ENCODE results near the gene HSPE1. TPM values are rescaled to one million over a fixed set of nuclear protein-coding genes. Genes with fewer than 3 reads are reported as not detected.
"Not testable (repeated sequence)": the region's sequence is repeated elsewhere in the genome, so short reads cannot be mapped to it uniquely, and the experiment has no call there.

HSPE1 gene
- total RNA-seq, 2 experiments from 2014 or later: 485 to 487 TPM

GRCh38 chr2:197484248-197484647 lies 15.9 kb upstream of the HSPE1 start:
- not testable (repeated sequence) for DNase-seq, H3K4me3 Mint-ChIP-seq, H3K27me3 Mint-ChIP-seq, H3K4me1 Mint-ChIP-seq
- H3K27ac Mint-ChIP-seq: peak overlapping the region; percentile 25
- peaks cover 80% of the 10 kb centered on the region for H3K36me3 Mint-ChIP-seq
- peaks cover 19% of the 10 kb centered on the region for H3K9me3 Mint-ChIP-seq

GRCh38 chr2:197486175-197486574 lies 14.0 kb upstream of the HSPE1 start:
- Mint-ChIP-seq H3K36me3 (peaks cover 83% of the 10 kb centered on the region), H3K4me1 (peaks cover 18% of the 10 kb centered on the region), H3K9me3 (peaks cover 19% of the 10 kb centered on the region), H3K4me3 (no peak overlapping the region), H3K27ac (peak overlapping the region; percentile 66), H3K27me3 (no peaks in the 10 kb centered on the region)
- DNase-seq: no peak

GRCh38 chr2:197487385-197487784 lies 12.8 kb upstream of the HSPE1 start:
- H3K4me1 Mint-ChIP-seq: peaks cover 21% of the 10 kb centered on the region
- H3K4me3 Mint-ChIP-seq: no peak overlapping the region
- H3K27me3 Mint-ChIP-seq: no peaks in the 10 kb centered on the region
- peaks cover 16% of the 10 kb centered on the region for H3K9me3 Mint-ChIP-seq
- no peak for DNase-seq
- H3K36me3 Mint-ChIP-seq: peaks cover 87% of the 10 kb centered on the region
- no peak overlapping the region for H3K27ac Mint-ChIP-seq

- H3K27ac Mint-ChIP-seq: peak overlapping the region; percentile 99
These were observed 4.6 kb upstream of the HSPE1 start for GRCh38 chr2:197495433-197496134.

GRCh38 chr2:197496695-197497094 lies 3.5 kb upstream of the HSPE1 start:
- Mint-ChIP-seq H3K4me1 (peaks cover 39% of the 10 kb centered on the region), H3K27ac (peak overlapping the region; percentile 99), H3K4me3 (peak overlapping the region; percentile 96), H3K27me3 (no peaks in the 10 kb centered on the region), H3K9me3 (no peaks in the 10 kb centered on the region), H3K36me3 (peaks cover 77% of the 10 kb centered on the region)
- no peak for DNase-seq

More at GRCh38 chr2:197495433-197496134, 4.6 kb upstream of the HSPE1 start:
- Mint-ChIP-seq H3K9me3 (no peaks in the 10 kb centered on the region), H3K27me3 (no peaks in the 10 kb centered on the region), H3K36me3 (peaks cover 75% of the 10 kb centered on the region), H3K4me3 (peak overlapping the region; percentile 96), H3K4me1 (peaks cover 44% of the 10 kb centered on the region)
- DNase-seq: no peak

GRCh38 chr2:197497326-197497725 lies 2.9 kb upstream of the HSPE1 start:
- Mint-ChIP-seq H3K4me3 (peak overlapping the region; percentile 96), H3K4me1 (peaks cover 42% of the 10 kb centered on the region), H3K9me3 (no peaks in the 10 kb centered on the region), H3K27ac (peak overlapping the region; percentile 99), H3K27me3 (no peaks in the 10 kb centered on the region), H3K36me3 (peaks cover 80% of the 10 kb centered on the region)
- DNase-seq: no peak

GRCh38 chr2:197498235-197498936 lies 1.8 kb upstream of the HSPE1 start:
- peak overlapping the region; percentile 96 for H3K4me3 Mint-ChIP-seq
- H3K9me3 Mint-ChIP-seq: no peaks in the 10 kb centered on the region
- no peaks in the 10 kb centered on the region for H3K27me3 Mint-ChIP-seq
- peaks cover 80% of the 10 kb centered on the region for H3K36me3 Mint-ChIP-seq
- H3K27ac Mint-ChIP-seq: peak overlapping the region; percentile 99
- no peak for DNase-seq
- peaks cover 45% of the 10 kb centered on the region for H3K4me1 Mint-ChIP-seq

- H3K9me3 Mint-ChIP-seq: no peaks in the 10 kb centered on the region
- H3K4me3 Mint-ChIP-seq: peak overlapping the region; percentile 96
- peak overlapping the region; percentile 99 for H3K27ac Mint-ChIP-seq
- H3K36me3 Mint-ChIP-seq: peaks cover 83% of the 10 kb centered on the region
- H3K27me3 Mint-ChIP-seq: no peaks in the 10 kb centered on the region
- DNase-seq: peak; percentile 61
- peaks cover 50% of the 10 kb centered on the region for H3K4me1 Mint-ChIP-seq
These were observed 1.1 kb upstream of the HSPE1 start for GRCh38 chr2:197498937-197499593.

GRCh38 chr2:197500503-197501131 lies 438 bp downstream of the HSPE1 start:
- peaks cover 77% of the 10 kb centered on the region for H3K36me3 Mint-ChIP-seq
- no peaks in the 10 kb centered on the region for H3K27me3 Mint-ChIP-seq

GRCh38 chr2:197502201-197502600 lies 2.0 kb downstream of the HSPE1 start:
- H3K4me3 Mint-ChIP-seq: peak overlapping the region; percentile 96
- no peak for DNase-seq
- peak overlapping the region; percentile 93 for H3K27ac Mint-ChIP-seq
- no peaks in the 10 kb centered on the region for H3K27me3 Mint-ChIP-seq
- H3K36me3 Mint-ChIP-seq: peaks cover 65% of the 10 kb centered on the region
- peaks cover 30% of the 10 kb centered on the region for H3K4me1 Mint-ChIP-seq
- H3K9me3 Mint-ChIP-seq: no peaks in the 10 kb centered on the region

More at GRCh38 chr2:197500503-197501131, 438 bp downstream of the HSPE1 start:
- Mint-ChIP-seq H3K4me1 (peaks cover 45% of the 10 kb centered on the region), H3K27ac (peak overlapping the region; percentile 93), H3K9me3 (no peaks in the 10 kb centered on the region), H3K4me3 (peak overlapping the region; percentile 96)
- no peak for DNase-seq

GRCh38 chr2:197502685-197503084 lies 2.5 kb downstream of the HSPE1 start:
- Mint-ChIP-seq H3K4me1 (peaks cover 25% of the 10 kb centered on the region), H3K27ac (peak overlapping the region; percentile 93), H3K4me3 (peak overlapping the region; percentile 96), H3K9me3 (no peaks in the 10 kb centered on the region), H3K27me3 (no peaks in the 10 kb centered on the region), H3K36me3 (peaks cover 60% of the 10 kb centered on the region)
- DNase-seq: no peak

GRCh38 chr2:197504000-197504399 lies 3.8 kb downstream of the HSPE1 start:
- Mint-ChIP-seq H3K4me1 (peaks cover 25% of the 10 kb centered on the region), H3K4me3 (peak overlapping the region; percentile 22), H3K27ac (peak overlapping the region; percentile 72), H3K36me3 (peaks cover 54% of the 10 kb centered on the region), H3K9me3 (no peaks in the 10 kb centered on the region), H3K27me3 (no peaks in the 10 kb centered on the region)
- DNase-seq: no peak

- Mint-ChIP-seq H3K9me3 (no peaks in the 10 kb centered on the region), H3K27me3 (no peaks in the 10 kb centered on the region), H3K4me1 (peaks cover 25% of the 10 kb centered on the region), H3K4me3 (no peak overlapping the region), H3K27ac (peak overlapping the region; percentile 72), H3K36me3 (peaks cover 53% of the 10 kb centered on the region)
- no peak for DNase-seq
These were observed 4.3 kb downstream of the HSPE1 start for GRCh38 chr2:197504512-197504911.

- no peaks in the 10 kb centered on the region for H3K27me3 Mint-ChIP-seq
- H3K36me3 Mint-ChIP-seq: peaks cover 42% of the 10 kb centered on the region
- no peaks in the 10 kb centered on the region for H3K9me3 Mint-ChIP-seq
- DNase-seq: no peak
- H3K4me3 Mint-ChIP-seq: no peak overlapping the region
- H3K4me1 Mint-ChIP-seq: peaks cover 28% of the 10 kb centered on the region
- H3K27ac Mint-ChIP-seq: no peak overlapping the region
These were observed 6.5 kb downstream of the HSPE1 start for GRCh38 chr2:197506658-197507057.

GRCh38 chr2:197513915-197514314 lies 13.7 kb downstream of the HSPE1 start:
- no peak overlapping the region for H3K4me3 Mint-ChIP-seq
- H3K27me3 Mint-ChIP-seq: no peaks in the 10 kb centered on the region
- H3K27ac Mint-ChIP-seq: no peak overlapping the region
- DNase-seq: no peak
- H3K36me3 Mint-ChIP-seq: peaks cover 13% of the 10 kb centered on the region
- peaks cover 24% of the 10 kb centered on the region for H3K4me1 Mint-ChIP-seq
- H3K9me3 Mint-ChIP-seq: no peaks in the 10 kb centered on the region
